IMR-90 (cell line): ENCODE results near the gene RNF34. TPM values are rescaled to one million over a fixed set of nuclear protein-coding genes. Genes with fewer than 3 reads are reported as not detected.

Source experiments
- ATAC-seq: fragments of 200-7000 bp; cut with Tn5 transposase; 2 replicates; pipeline ENCODE4 v1.9.1; 2020; ENCODE audit warnings: low read depth, mild to moderate bottlenecking, moderate library complexity
- BruUV-seq: library from RNA; stranded (reverse); fragments of 400-500 nt; replicated peaks from 2 replicates; lab custom pipeline; 2021; lab: Mats Ljungman, UMichigan
- CTCF ChIA-PET: fragments of 300-600 bp; formaldehyde crosslinking; extraction: SDS; loops from one replicate; lab custom pipeline; 2021; ENCODE audit warnings: antibody characterized with exemption; lab: Yijun Ruan, JAX
- POLR2A ChIA-PET: fragments of 300-600 bp; sonication (Branson Sonifier 250); formaldehyde crosslinking; loops from one replicate; lab custom pipeline; 2022; ENCODE audit warnings: antibody characterized with exemption; ENCODE audit not compliant: unreplicated experiment; lab: Charles Lee
- DNase-seq: peaks from one replicate; pipeline ENCODE4 v3.0.0; 2013
- H2AFZ ChIP-seq: replicated peaks from 2 replicates; pipeline ENCODE3; 2013; ENCODE audit warnings: low read length, mild to moderate bottlenecking; ENCODE audit not compliant: poor library complexity
- H2AK5ac ChIP-seq: 2 replicates; pipeline ENCODE4 v1.6.1; 2013; ENCODE audit warnings: low read depth, low read length, inconsistent platforms
- H2AK9ac ChIP-seq: replicated peaks from 2 replicates; pipeline ENCODE3; 2013; ENCODE audit warnings: mild to moderate bottlenecking, low read depth, low read length, moderate library complexity; ENCODE audit not compliant: poor library complexity
- H2BK120ac ChIP-seq: 2 replicates; pipeline ENCODE4 v1.6.1; 2013; ENCODE audit warnings: low read depth, low read length, inconsistent platforms
- H2BK15ac ChIP-seq: 3 replicates; pipeline ENCODE4 v1.6.1; 2013; ENCODE audit warnings: low read depth, low read length, inconsistent platforms
- H2BK20ac ChIP-seq: 2 replicates; pipeline ENCODE4 v1.6.1; 2013; ENCODE audit warnings: low read depth, mild to moderate bottlenecking, inconsistent platforms, low read length, moderate library complexity
- H2BK5ac ChIP-seq: 2 replicates; pipeline ENCODE4 v1.6.1; 2013; ENCODE audit warnings: mild to moderate bottlenecking, low read depth, low read length, inconsistent platforms; ENCODE audit not compliant: poor library complexity, severe bottlenecking
- H3K14ac ChIP-seq: replicated peaks from 2 replicates; pipeline ENCODE4 v1.6.1; 2013; ENCODE audit warnings: low read depth, low read length, inconsistent platforms
- H3K18ac ChIP-seq: 2 replicates; pipeline ENCODE4 v1.6.1; 2013; ENCODE audit warnings: low read depth, low read length, control low read depth
- H3K23ac ChIP-seq: 2 replicates; pipeline ENCODE4 v1.6.1; 2013; ENCODE audit warnings: low read depth, low read length, inconsistent platforms
- H3K27ac ChIP-seq: 2 replicates; pipeline ENCODE4 v1.5.1; 2013; ENCODE audit warnings: mild to moderate bottlenecking, control low read depth, low read length; ENCODE audit not compliant: insufficient read depth
- H3K27me3 ChIP-seq: 2 replicates; pipeline ENCODE4 v1.6.1; 2013; ENCODE audit warnings: low read length; ENCODE audit not compliant: control insufficient read depth, insufficient read depth
- H3K36me3 ChIP-seq: 2 replicates; pipeline ENCODE4 v1.6.1; 2013; ENCODE audit warnings: low read length, mixed read lengths; ENCODE audit not compliant: control insufficient read depth, insufficient read depth
- H3K4ac ChIP-seq: 2 replicates; pipeline ENCODE4 v1.6.1; 2013; ENCODE audit warnings: low read depth, low read length, inconsistent platforms
- H3K4me1 ChIP-seq: 2 replicates; pipeline ENCODE4 v1.6.1; 2013; ENCODE audit warnings: low read length, mixed read lengths; ENCODE audit not compliant: control insufficient read depth, insufficient read depth
- H3K4me2 ChIP-seq: 2 replicates; pipeline ENCODE4 v1.6.1; 2013; ENCODE audit warnings: low read depth, mild to moderate bottlenecking, control low read depth, low read length, moderate library complexity
- H3K4me3 ChIP-seq: 2 replicates; pipeline ENCODE4 v1.5.1; 2013; ENCODE audit warnings: low read depth, mild to moderate bottlenecking, control low read depth, low read length, moderate library complexity; ENCODE audit not compliant: insufficient read depth
- H3K56ac ChIP-seq: 2 replicates; pipeline ENCODE4 v1.6.1; 2013; ENCODE audit warnings: low read length, inconsistent platforms; ENCODE audit not compliant: insufficient read depth; ENCODE audit errors: extremely low read depth
- H3K79me1 ChIP-seq, 2 experiments: 2 replicates each; pipeline ENCODE4 v1.6.1; 2013; ENCODE audit warnings: low read length in 2 of 2, inconsistent platforms in 1 of 2, low read depth in 1 of 2
- H3K9ac ChIP-seq: 2 replicates; pipeline ENCODE4 v1.6.1; 2013; ENCODE audit warnings: low read depth, low read length, control low read depth
- H3K9me1 ChIP-seq: 2 replicates; pipeline ENCODE4 v1.6.1; 2013; ENCODE audit warnings: low read length, inconsistent platforms; ENCODE audit not compliant: insufficient read depth
- H3K9me3 ChIP-seq: 2 replicates; pipeline ENCODE4 v1.6.1; 2013; ENCODE audit warnings: low read length; ENCODE audit not compliant: control insufficient read depth, insufficient read depth
- H4K20me1 ChIP-seq: 2 replicates; pipeline ENCODE4 v1.6.1; 2013; ENCODE audit warnings: low read length, inconsistent platforms; ENCODE audit not compliant: insufficient read depth
- H4K5ac ChIP-seq: 2 replicates; pipeline ENCODE4 v1.6.1; 2013; ENCODE audit warnings: mild to moderate bottlenecking, low read depth, low read length, control low read depth
- H4K8ac ChIP-seq, 2 experiments: 2 replicates each; pipeline ENCODE4 v1.6.1; 2013; ENCODE audit warnings: low read depth in 2 of 2, low read length in 2 of 2, control low read depth in 1 of 2, inconsistent platforms in 1 of 2
- H4K91ac ChIP-seq: 2 replicates; pipeline ENCODE4 v1.6.1; 2013; ENCODE audit warnings: low read depth, low read length, inconsistent platforms; ENCODE audit not compliant: insufficient read depth
- BHLHE40 ChIP-seq: fragments of 150-350 bp; IDR thresholded peaks from 2 replicates; pipeline ENCODE4 v1.6.1; 2016; ENCODE audit warnings: mild to moderate bottlenecking, low read depth, low read length
- CEBPB ChIP-seq: IDR thresholded peaks from 2 replicates; pipeline ENCODE4 v1.6.1; 2012; ENCODE audit warnings: low read depth, low read length, improper control_type of control experiment
- CHD1 ChIP-seq: IDR thresholded peaks from 2 replicates; pipeline ENCODE4 v1.6.1; 2012; ENCODE audit warnings: low read depth, low read length, improper control_type of control experiment
- ELK1 ChIP-seq: fragments of 150-350 bp; IDR thresholded peaks from 2 replicates; pipeline ENCODE4 v1.6.1; 2016; ENCODE audit warnings: low read depth, mild to moderate bottlenecking, low read length, moderate library complexity, borderline replicate concordance
- MAZ ChIP-seq: IDR thresholded peaks from 2 replicates; pipeline ENCODE4 v1.6.1; 2012; ENCODE audit warnings: low read depth, mild to moderate bottlenecking, low read length, improper control_type of control experiment, moderate library complexity, borderline replicate concordance
- MXI1 ChIP-seq: IDR thresholded peaks from 2 replicates; pipeline ENCODE4 v1.6.1; 2012; ENCODE audit warnings: low read depth, mild to moderate bottlenecking, low read length, moderate library complexity, borderline replicate concordance
- RAD21 ChIP-seq: IDR thresholded peaks from 2 replicates; pipeline ENCODE4 v1.6.1; 2012; ENCODE audit warnings: low read length, improper control_type of control experiment
- RCOR1 ChIP-seq: IDR thresholded peaks from 2 replicates; pipeline ENCODE4 v1.6.1; 2012; ENCODE audit warnings: mild to moderate bottlenecking, low read length, improper control_type of control experiment; ENCODE audit not compliant: insufficient replicate concordance
- SMC3 ChIP-seq: fragments of 150-350 bp; IDR thresholded peaks from 2 replicates; pipeline ENCODE4 v1.6.1; 2016; ENCODE audit warnings: low read depth, mild to moderate bottlenecking, antibody characterized with exemption, low read length, moderate library complexity
- WGBS, 2 experiments: methylation state at CpG; one replicate each; pipeline versions ENCODE4 v1.1.5 to v1.1.7; 2013; ENCODE audit warnings: missing lambda C conversion rate in 2 of 2; ENCODE audit not compliant: insufficient read length in 1 of 2; ENCODE audit errors: extremely low coverage in 2 of 2; 5-methylcytosine and 5-hydroxymethylcytosine counted together
- dilution Hi-C: fragments of 300-500 bp; cut with HindIII; formaldehyde crosslinking; loops from one replicate; pipeline ENCODE4 v1.14.3; 2018; ENCODE audit warnings: low sequenced_read_pairs; ENCODE audit not compliant: unreplicated experiment
- in situ Hi-C: fragments of 300-500 bp; cut with MboI; formaldehyde crosslinking; loops from 3 replicates; pipeline ENCODE4 v1.14.3; 2019; ENCODE audit warnings: low sequenced_read_pairs, inconsistent platforms, mixed read lengths
- intact Hi-C: fragments of 100-400 bp; cut with micrococcal nuclease; formaldehyde crosslinking; loops from 2 replicates; pipeline ENCODE4 v1.10.0; 2022
- polyA plus RNA-seq, 3 experiments: library from polyadenylated mRNA; depleted of rRNA; stranded (reverse); fragments of >200 nt; gene quantifications; 2 replicates each; pipeline ENCODE4 v1.2.3, GENCODE V29; 2012; ENCODE audit warnings: low replicate concordance in 1 of 3
- total RNA-seq: library from RNA; depleted of rRNA; stranded (reverse); fragments of >200 nt; gene quantifications from 2 replicates; pipeline ENCODE4 v1.2.3, GENCODE V29; 2012
- TF ChIP-seq, protein P1 (sequence below): conservative IDR thresholded peaks from 2 replicates; pipeline ENCODE4 v1.5.1; 2012; ENCODE audit warnings: mild to moderate bottlenecking, low read depth, low read length, improper control_type of control experiment

Gene RNF34
- total and polyA plus RNA-seq, 2 of the 4 experiments (the other 2 are of a cell fraction): 33.2 to 69.5 TPM

GRCh38 chr12:121455766-121456420 is 56.0 kb downstream of the RNF34 start:
- Histone ChIP-seq H3K79me1 (peaks cover 43 to 65% of the 10 kb centered on the region in 2 experiments), H2AFZ (no peak overlapping the region), H2AK5ac (no peak overlapping the region), H3K14ac (no peak overlapping the region), H3K23ac (no peak overlapping the region), H3K56ac (no peak overlapping the region), H3K9me3 (no peaks in the 10 kb centered on the region), H2BK120ac (no peak overlapping the region), H4K20me1 (peaks cover 48% of the 10 kb centered on the region), H2BK5ac (no peak overlapping the region), H4K91ac (no peak overlapping the region), H4K8ac (no peak overlapping the region), H3K9me1 (peaks cover 15% of the 10 kb centered on the region), H3K9ac (no peak overlapping the region), H3K27ac (no peak overlapping the region), H2AK9ac (no peak overlapping the region), H2BK15ac (no peak overlapping the region), H2BK20ac (no peak overlapping the region), H3K4me3 (no peak overlapping the region), H3K4me2 (no peak overlapping the region), H3K18ac (no peak overlapping the region), H3K4me1 (no peaks in the 10 kb centered on the region), H3K27me3 (no peaks in the 10 kb centered on the region), H3K4ac (no peak overlapping the region), H4K5ac (no peak overlapping the region), H3K36me3 (peaks cover 7% of the 10 kb centered on the region)
- ChIA-PET CTCF (no interaction called here), POLR2A (interaction anchor here (0.6 kb wide), 1 partner anchor 104 kb away, joined by 4 read pairs; no protein-coding TSS in a partner anchor)
- BruUV-seq: no TSS peak
- intact Hi-C loops (no loop called here), dilution Hi-C loops (no loop called here), in situ Hi-C loops (no loop called here)
- no peak for TF ChIP-seq ELK1
- TF ChIP-seq BHLHE40: no peak
- no peak for TF ChIP-seq RAD21
- no peak for TF ChIP-seq CEBPB
- no peak for TF ChIP-seq SMC3
- TF ChIP-seq MAZ: no peak
- TF ChIP-seq MXI1: no peak
- TF ChIP-seq RCOR1: no peak
- TF ChIP-seq, protein P1, sequence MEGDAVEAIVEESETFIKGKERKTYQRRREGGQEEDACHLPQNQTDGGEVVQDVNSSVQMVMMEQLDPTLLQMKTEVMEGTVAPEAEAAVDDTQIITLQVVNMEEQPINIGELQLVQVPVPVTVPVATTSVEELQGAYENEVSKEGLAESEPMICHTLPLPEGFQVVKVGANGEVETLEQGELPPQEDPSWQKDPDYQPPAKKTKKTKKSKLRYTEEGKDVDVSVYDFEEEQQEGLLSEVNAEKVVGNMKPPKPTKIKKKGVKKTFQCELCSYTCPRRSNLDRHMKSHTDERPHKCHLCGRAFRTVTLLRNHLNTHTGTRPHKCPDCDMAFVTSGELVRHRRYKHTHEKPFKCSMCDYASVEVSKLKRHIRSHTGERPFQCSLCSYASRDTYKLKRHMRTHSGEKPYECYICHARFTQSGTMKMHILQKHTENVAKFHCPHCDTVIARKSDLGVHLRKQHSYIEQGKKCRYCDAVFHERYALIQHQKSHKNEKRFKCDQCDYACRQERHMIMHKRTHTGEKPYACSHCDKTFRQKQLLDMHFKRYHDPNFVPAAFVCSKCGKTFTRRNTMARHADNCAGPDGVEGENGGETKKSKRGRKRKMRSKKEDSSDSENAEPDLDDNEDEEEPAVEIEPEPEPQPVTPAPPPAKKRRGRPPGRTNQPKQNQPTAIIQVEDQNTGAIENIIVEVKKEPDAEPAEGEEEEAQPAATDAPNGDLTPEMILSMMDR: no peak
- no peak for TF ChIP-seq CHD1
- 90% methylated on average over 20 of the region's 23 CpGs; no CpG with 5 or more reads in 1 of the 2 experiments for WGBS, 2 experiments
- ATAC-seq (no peak), DNase-seq (no peak)
